Stimulated activated naive CD4-positive, alpha-beta T cell (primary cell): ENCODE data around the gene GREB1.

Experiments
- DNase-seq, 6 experiments: peaks; one replicate each; lab custom pipeline; 2025; lab: John Stamatoyannopoulos, UW

Gene GREB1

GRCh38 chr2:11683966-11684365 is 150.1 kb downstream of the GREB1 start:
- DNase-seq = no peak

GRCh38 chr2:11684894-11685460 is 151.1 kb downstream of the GREB1 start:
- DNase-seq = no peak

GRCh38 chr2:11685906-11686470 is 152.1 kb downstream of the GREB1 start:
- no peak for DNase-seq

- no peak for DNase-seq
Measured at GRCh38 chr2:11687736-11688135, 153.9 kb downstream of the GREB1 start.

- peak; percentile 41 to 85 (median 66) for DNase-seq
Measured at GRCh38 chr2:11688222-11689069, 154.6 kb downstream of the GREB1 start.

- DNase-seq = no peak
Measured at GRCh38 chr2:11691076-11691660, 157.3 kb downstream of the GREB1 start.
